Testis (tissue), 2 donors: ENCODE measurements around the gene CACNB2.

ENCODE experiments used
- CTCF ChIP-seq, 3 experiments: fragments of 450-650 bp in 2 of 3; fragments of 200-600 bp in 1 of 3; sonication (generic) in 1 of 3; IDR thresholded peaks; one replicate each; pipeline ENCODE4 v1.5.1; 2016 to 2019; ENCODE audit warnings: antibody characterized with exemption in 3 of 3, mild to moderate bottlenecking in 2 of 3, moderate library complexity in 1 of 3
- POLR2A ChIP-seq: fragments of 450-650 bp; IDR thresholded peaks from one replicate; pipeline ENCODE4 v1.6.1; 2017; ENCODE audit warnings: antibody characterized with exemption, mild to moderate bottlenecking, moderate library complexity

GRCh38 chr10:18424200-18424599 lies 284.0 kb downstream of the CACNB2 start:
- TF ChIP-seq CTCF (IDR thresholded peaks at IDR 0.05) (no peak), POLR2A (no peak)
